Measurements from ENCODE around the gene LRP4. TPM values are rescaled to one million over a fixed set of nuclear protein-coding genes. Genes with fewer than 3 reads are reported as not detected.

Gene LRP4
- total and polyA plus RNA-seq, 2 of the 8 experiments (the other 6 are each of a cell fraction or from before 2014, with no cell fraction given): 5.4 to 22.1 TPM

DNA sequence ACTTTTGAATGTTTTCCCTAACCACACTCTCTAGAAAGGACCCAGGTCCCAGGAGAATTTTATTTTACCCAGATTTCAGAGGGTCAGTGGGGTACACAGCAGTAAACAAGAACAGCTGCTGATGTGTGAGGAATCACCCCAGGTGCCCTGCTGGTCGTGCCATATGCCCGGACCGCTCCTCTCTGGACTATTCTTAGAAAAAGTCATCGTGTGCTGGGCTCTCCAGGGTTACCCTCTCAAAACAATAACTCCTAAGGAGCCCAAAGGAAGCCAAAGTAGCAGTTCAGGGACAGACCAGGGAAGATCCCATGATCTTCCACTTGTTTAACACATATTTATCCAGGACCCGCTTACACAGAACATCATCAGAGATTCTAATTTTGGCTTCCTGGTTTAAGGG is 29.7 kb downstream of the LRP4 start:
- DNase-seq (ENCODE audit: low read depth in 1 of 2, low spot score in 2 of 2): no peak

More for the DNA sequence above, 29.7 kb downstream of the LRP4 start:
- Histone ChIP-seq H3K9ac (replicated peaks in 1 of 4; ENCODE audit: extremely low read depth in 1 of 4, low read depth in 3 of 4, low read length in 3 of 4) (no peak overlapping the region), H3K27me3 (replicated peaks in 1 of 4; ENCODE audit: control insufficient read depth in 3 of 4, extremely low read depth in 1 of 4, insufficient read depth in 3 of 4, low read length in 3 of 4) (no peaks in the 10 kb centered on the region), H3K36me3 (ENCODE audit: control insufficient read depth in 2 of 4, insufficient read depth in 4 of 4, low read length in 3 of 4) (peaks cover 1 to 30% (median 16%) of the 10 kb centered on the region in 4 experiments; a peak in 6 of 8 replicates), H3K23ac (ENCODE audit: insufficient read length) (no peak overlapping the region), H3K23me2 (ENCODE audit: low read depth, low read length) (peaks cover 2% of the 10 kb centered on the region; the same call in 1 of the 2 replicates), H3K4me1 (replicated peaks in 1 of 4; ENCODE audit: control insufficient read depth in 3 of 4, insufficient read depth in 4 of 4, low read length in 3 of 4) (no peaks in the 10 kb centered on the region), H2AK5ac (ENCODE audit: low read depth, low read length) (no peak overlapping the region), H3K79me2 (ENCODE audit: control insufficient read depth in 1 of 2, insufficient read depth in 2 of 2, low read length in 2 of 2) (no peaks in the 10 kb centered on the region), H4K8ac (ENCODE audit: extremely low read depth, insufficient read depth, low read length) (no peak overlapping the region), H2BK120ac (replicated peaks; ENCODE audit: low read depth, low read length) (no peak overlapping the region), H4K91ac (replicated peaks; ENCODE audit: insufficient read length, low read length) (no peak overlapping the region), H3K56ac (replicated peaks; ENCODE audit: insufficient read length, low read depth, low read length) (no peak overlapping the region), H4K20me1 (replicated peaks in 1 of 2; ENCODE audit: control insufficient read depth in 1 of 2, insufficient read depth in 2 of 2, low read length in 2 of 2) (no peaks in the 10 kb centered on the region), H3K4me2 (ENCODE audit: insufficient read depth in 1 of 2, low read depth in 2 of 2, low read length in 2 of 2) (no peak overlapping the region), H3K18ac (ENCODE audit: extremely low read depth, low read length) (no peak overlapping the region), H3K9me3 (ENCODE audit: insufficient read depth in 2 of 2, low read depth in 1 of 2, low read length in 1 of 2) (no peaks in the 10 kb centered on the region), H2BK5ac (ENCODE audit: low read depth, low read length) (no peak overlapping the region), H4K5ac (ENCODE audit: insufficient read length, low read depth, low read length) (no peak overlapping the region), H3K14ac (ENCODE audit: insufficient read length) (no peak overlapping the region), H3K4me3 (ENCODE audit: extremely low read depth in 1 of 4, insufficient read depth in 2 of 4, low read depth in 3 of 4, low read length in 4 of 4) (no peak overlapping the region), H3K79me1 (ENCODE audit: low read depth, low read length) (no peaks in the 10 kb centered on the region), H3K27ac (ENCODE audit: low read depth, low read length) (no peak overlapping the region), H2AFZ (ENCODE audit: low read length) (no peak overlapping the region), H2BK15ac (ENCODE audit: low read length) (no peak overlapping the region), H3K4ac (replicated peaks; ENCODE audit: insufficient read length, low read depth, low read length) (no peak overlapping the region), H2BK12ac (ENCODE audit: low read depth, low read length) (no peak overlapping the region), H2BK20ac (ENCODE audit: low read length) (no peak overlapping the region)
- no peak for TF ChIP-seq SIN3A (conservative IDR thresholded peaks at IDR 0.05 in 1 of 2, IDR thresholded peaks at IDR 0.05 in 1 of 2; ENCODE audit: low read depth in 1 of 2, low read length in 2 of 2)
- no peak for TF ChIP-seq BCL11A (IDR thresholded peaks at IDR 0.05; ENCODE audit: low read depth in 2 of 2, low read length in 2 of 2)
- no peak for TF ChIP-seq TAF7 (optimal IDR thresholded peaks at IDR 0.05; ENCODE audit: borderline replicate concordance, low read depth, low read length)
- TF ChIP-seq BRCA1 (IDR thresholded peaks at IDR 0.05; ENCODE audit: low read depth, low read length): no peak
- TF ChIP-seq POU5F1 (IDR thresholded peaks at IDR 0.05; ENCODE audit: low read depth, low read length): no peak
- TF ChIP-seq RAD21 (IDR thresholded peaks at IDR 0.05 in 1 of 2, conservative IDR thresholded peaks at IDR 0.05 in 1 of 2; ENCODE audit: low read depth in 2 of 2, low read length in 2 of 2): no peak
- no peak for TF ChIP-seq POLR2AphosphoS5 (IDR thresholded peaks at IDR 0.05; ENCODE audit: low read depth, low read length)
- TF ChIP-seq CBX8 (IDR thresholded peaks at IDR 0.05; ENCODE audit: borderline replicate concordance, low read depth, low read length): no peak
- TF ChIP-seq ZNF274 (IDR thresholded peaks at IDR 0.05; ENCODE audit: borderline replicate concordance, extremely low read depth, low read length): no peak
- no peak for TF ChIP-seq SIX5 (IDR thresholded peaks at IDR 0.05; ENCODE audit: low read depth, low read length)
- TF ChIP-seq RBBP5 (IDR thresholded peaks at IDR 0.05; ENCODE audit: borderline replicate concordance, low read depth, low read length): no peak
- TF ChIP-seq CEBPB (IDR thresholded peaks at IDR 0.05; ENCODE audit: low read depth, low read length): no peak
- no peak for TF ChIP-seq RXRA (IDR thresholded peaks at IDR 0.05; ENCODE audit: insufficient read depth, low read depth, low read length)
- FAIRE-seq: no peak
- 92% methylated on average over 5 of the region's 5 CpGs; no CpG with 5 or more reads in 1 of the 2 experiments for WGBS, 2 experiments (ENCODE audit: extremely low coverage in 1 of 2, insufficient coverage in 1 of 2, insufficient read length in 1 of 2, insufficient replicate concordance in 2 of 2, low coverage in 1 of 2, low lambda C conversion rate in 2 of 2, missing lambda C conversion rate in 1 of 2)
- ChIA-PET CTCF (ENCODE audit: partially characterized antibody) (interaction anchor here (1.0 to 2.3 kb wide), 3 partner anchors 31 to 264 kb away, joined by 4 to 9 read pairs (median 5); no protein-coding TSS in a partner anchor), POLR2A (ENCODE audit: partially characterized antibody) (no interaction called here)
